ENCODE results near the gene NRAP.

NRAP gene

DNA sequence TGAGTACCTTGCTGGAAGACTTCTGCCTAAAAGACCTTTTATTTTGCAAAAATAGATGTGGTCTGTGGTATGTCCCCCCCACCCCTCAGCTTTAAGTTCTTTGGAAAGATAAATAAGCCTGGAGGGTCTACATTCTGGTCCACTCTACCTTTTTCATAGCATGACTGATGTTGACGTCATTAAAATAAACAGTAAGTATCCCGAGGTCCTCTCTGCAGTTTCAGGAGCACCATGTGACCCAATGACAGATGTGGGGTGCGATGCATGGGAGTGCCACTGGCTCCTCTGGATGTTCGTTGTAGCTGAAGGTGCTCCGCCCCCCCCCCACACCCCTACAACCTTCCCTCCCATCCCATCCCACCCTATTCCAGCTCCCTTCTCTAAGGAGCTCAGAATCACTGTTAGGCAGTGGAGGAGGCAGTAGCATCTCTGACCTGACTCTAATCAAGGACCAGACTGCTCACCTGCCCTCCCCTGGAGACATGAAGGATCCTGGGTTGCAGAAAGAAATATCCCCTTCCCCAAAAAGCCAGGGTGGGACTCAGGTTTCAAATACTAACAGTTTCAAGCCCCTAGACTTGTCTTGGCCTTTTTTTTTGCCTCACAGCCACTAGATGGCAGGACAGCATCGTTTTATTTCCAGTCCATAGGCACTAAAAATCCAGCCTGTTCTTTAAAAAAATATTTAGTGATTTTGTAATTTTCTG is 40.9 kb upstream of the NRAP start:
- no peak for FAIRE-seq
- TF ChIP-seq TAF1 (IDR thresholded peaks at IDR 0.05; ENCODE audit: low read depth, low read length), result no peak
- TF ChIP-seq SPI1 (IDR thresholded peaks at IDR 0.05; ENCODE audit: low read depth, low read length), result no peak
- TF ChIP-seq POU2F2 (IDR thresholded peaks at IDR 0.05; ENCODE audit: low read depth, low read length), result no peak
- TF ChIP-seq POLR2A (IDR thresholded peaks at IDR 0.05; ENCODE audit: low read depth, low read length), result no peak
- TF ChIP-seq PAX5 (IDR thresholded peaks at IDR 0.05; ENCODE audit: insufficient read depth, low read length, severe bottlenecking), result no peak
- no peak for TF ChIP-seq POLR2AphosphoS5 (IDR thresholded peaks at IDR 0.05; ENCODE audit: low read depth, low read length)
- DNase-seq (ENCODE audit: insufficient read length, low spot score), result no peak

DNA sequence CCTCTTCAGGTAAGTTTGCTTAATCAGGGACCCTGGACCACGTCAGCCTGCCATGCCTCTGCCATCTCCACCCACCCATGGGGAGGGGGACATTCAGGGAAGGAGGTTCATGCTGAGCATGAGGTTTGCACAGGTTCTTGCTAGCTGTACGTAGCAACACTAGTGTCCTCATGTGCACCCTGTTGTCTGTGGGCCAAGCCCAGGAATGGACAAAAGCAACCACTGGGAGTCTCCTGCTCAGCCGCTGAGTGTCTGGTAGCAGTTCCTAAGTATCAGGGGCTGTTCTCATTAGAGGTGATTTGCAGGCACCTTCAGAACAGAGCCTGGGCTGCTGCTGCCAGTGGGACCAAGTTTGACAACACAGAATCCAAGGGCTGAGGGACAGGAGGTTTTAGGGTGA is 33.8 kb upstream of the NRAP start:
- DNase-seq (ENCODE audit: insufficient read length, low spot score) (no peak), FAIRE-seq (no peak)
- TF ChIP-seq POLR2AphosphoS5 (IDR thresholded peaks at IDR 0.05; ENCODE audit: low read depth, low read length) (no peak), PAX5 (IDR thresholded peaks at IDR 0.05; ENCODE audit: insufficient read depth, low read length, severe bottlenecking) (no peak), TAF1 (IDR thresholded peaks at IDR 0.05; ENCODE audit: low read depth, low read length) (no peak), POU2F2 (IDR thresholded peaks at IDR 0.05; ENCODE audit: low read depth, low read length) (no peak), POLR2A (IDR thresholded peaks at IDR 0.05; ENCODE audit: low read depth, low read length) (no peak), SPI1 (IDR thresholded peaks at IDR 0.05; ENCODE audit: low read depth, low read length) (no peak)

GRCh38 chr10:113695691-113696090 is 31.9 kb upstream of the NRAP start:
- TF ChIP-seq POU2F2 (IDR thresholded peaks at IDR 0.05; ENCODE audit: low read depth, low read length) (no peak), PAX5 (IDR thresholded peaks at IDR 0.05; ENCODE audit: insufficient read depth, low read length, severe bottlenecking) (no peak)
- no peak for FAIRE-seq

DNA sequence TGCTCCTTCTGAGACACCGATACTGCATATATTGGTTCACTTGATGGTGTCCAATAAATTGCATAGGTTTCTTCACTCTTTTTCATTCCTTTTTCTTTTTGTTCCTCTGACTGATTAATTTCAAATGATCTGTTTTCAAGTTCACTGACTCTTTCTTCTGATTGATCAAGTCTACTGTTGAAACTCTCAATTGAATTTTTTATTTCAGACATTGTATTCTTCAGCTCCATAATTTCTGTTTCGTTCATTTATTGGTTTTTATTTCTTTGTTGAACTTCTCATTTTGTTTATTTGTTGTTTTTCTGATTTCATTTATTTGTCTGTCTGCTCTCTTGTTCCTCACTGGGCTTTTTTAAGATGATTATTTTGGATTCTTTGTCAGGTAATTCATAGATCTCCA is 29.5 kb upstream of the NRAP start:
- DNase-seq (ENCODE audit: insufficient read length, low spot score) (no peak), FAIRE-seq (no peak)

More at GRCh38 chr10:113695691-113696090, 31.9 kb upstream of the NRAP start:
- DNase-seq (ENCODE audit: insufficient read length, low spot score), result no peak

DNA sequence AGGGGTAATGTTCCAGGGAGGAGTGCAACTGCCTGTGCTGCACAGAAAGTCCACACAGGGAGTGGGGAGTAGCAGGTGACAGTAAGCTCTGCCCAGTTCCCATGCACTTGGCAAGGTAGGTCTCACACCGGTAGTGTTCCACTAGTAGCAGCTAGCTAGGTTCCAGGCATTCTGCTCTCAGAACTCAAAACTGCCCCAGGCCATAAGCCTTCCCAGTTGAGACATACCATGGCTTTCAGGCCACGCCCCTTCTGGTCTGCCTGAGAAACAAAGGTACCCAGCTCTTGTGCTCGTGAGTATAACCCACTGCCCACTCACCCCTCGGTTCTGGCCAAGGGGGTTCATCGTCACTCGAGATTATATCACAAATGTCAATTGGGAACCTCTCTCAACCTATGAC is 28.4 kb upstream of the NRAP start:
- TF ChIP-seq SPI1 (IDR thresholded peaks at IDR 0.05; ENCODE audit: low read depth, low read length) (no peak), POLR2AphosphoS5 (IDR thresholded peaks at IDR 0.05; ENCODE audit: low read depth, low read length) (no peak), TAF1 (IDR thresholded peaks at IDR 0.05; ENCODE audit: low read depth, low read length) (no peak), PAX5 (IDR thresholded peaks at IDR 0.05; ENCODE audit: insufficient read depth, low read length, severe bottlenecking) (no peak), POLR2A (IDR thresholded peaks at IDR 0.05; ENCODE audit: low read depth, low read length) (no peak), POU2F2 (IDR thresholded peaks at IDR 0.05; ENCODE audit: low read depth, low read length) (no peak)
- FAIRE-seq, result no peak

More for the DNA sequence above, 29.5 kb upstream of the NRAP start:
- TF ChIP-seq TAF1 (IDR thresholded peaks at IDR 0.05; ENCODE audit: low read depth, low read length) (no peak), PAX5 (IDR thresholded peaks at IDR 0.05; ENCODE audit: insufficient read depth, low read length, severe bottlenecking) (no peak), POLR2AphosphoS5 (IDR thresholded peaks at IDR 0.05; ENCODE audit: low read depth, low read length) (no peak), POLR2A (IDR thresholded peaks at IDR 0.05; ENCODE audit: low read depth, low read length) (no peak)

DNA sequence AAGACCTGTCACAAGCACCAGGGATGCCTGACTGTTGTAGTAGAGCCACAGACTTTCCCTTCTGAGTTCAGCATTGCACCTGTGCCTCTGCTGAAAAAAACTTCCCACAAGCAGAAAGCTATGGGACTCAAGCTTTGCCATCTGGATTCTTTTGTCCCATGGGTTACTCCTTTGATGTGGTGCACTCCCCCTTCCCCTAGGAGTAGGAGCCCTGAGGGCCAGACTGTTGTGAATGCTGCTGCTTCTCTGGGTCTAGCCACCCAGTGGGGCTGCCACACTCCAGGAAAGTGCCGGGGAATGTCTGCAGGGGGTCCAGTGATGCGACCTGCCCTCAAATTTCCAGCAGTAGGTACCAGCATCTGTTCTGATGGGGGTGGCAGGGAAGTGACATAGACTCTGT is 27.5 kb upstream of the NRAP start:
- no peak for DNase-seq (ENCODE audit: insufficient read length, low spot score)
- TF ChIP-seq PAX5 (IDR thresholded peaks at IDR 0.05; ENCODE audit: insufficient read depth, low read length, severe bottlenecking) (no peak), SPI1 (IDR thresholded peaks at IDR 0.05; ENCODE audit: low read depth, low read length) (no peak), TAF1 (IDR thresholded peaks at IDR 0.05; ENCODE audit: low read depth, low read length) (no peak)

More for the DNA sequence above, 28.4 kb upstream of the NRAP start:
- no peak for DNase-seq (ENCODE audit: insufficient read length, low spot score)

DNA sequence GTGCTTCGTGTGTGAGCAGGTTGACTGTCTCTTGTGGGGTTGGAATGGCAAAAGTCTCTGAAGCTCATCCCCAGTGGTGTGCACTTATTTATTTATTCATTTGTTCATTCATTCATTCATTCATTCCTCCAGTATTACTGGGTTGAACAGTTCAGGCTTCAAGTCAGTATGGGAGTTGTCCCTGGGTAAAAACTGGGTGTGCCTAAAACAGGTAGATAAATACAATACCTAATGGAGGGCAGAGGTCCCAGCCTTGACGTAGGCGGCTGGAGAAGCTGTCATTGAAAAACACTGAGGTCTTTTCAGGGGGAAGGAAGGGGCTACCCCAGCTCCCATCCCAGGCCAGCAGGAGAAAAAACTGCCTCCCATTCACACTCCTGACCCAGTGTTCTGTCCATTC is 26.9 kb upstream of the NRAP start:
- TF ChIP-seq POLR2A (IDR thresholded peaks at IDR 0.05; ENCODE audit: low read depth, low read length) (no peak), PAX5 (IDR thresholded peaks at IDR 0.05; ENCODE audit: insufficient read depth, low read length, severe bottlenecking) (no peak), TAF1 (IDR thresholded peaks at IDR 0.05; ENCODE audit: low read depth, low read length) (no peak), SPI1 (IDR thresholded peaks at IDR 0.05; ENCODE audit: low read depth, low read length) (no peak), POLR2AphosphoS5 (IDR thresholded peaks at IDR 0.05; ENCODE audit: low read depth, low read length) (no peak), POU2F2 (IDR thresholded peaks at IDR 0.05; ENCODE audit: low read depth, low read length) (no peak)
- FAIRE-seq, result no peak
- no peak for DNase-seq (ENCODE audit: insufficient read length, low spot score)

More for the DNA sequence above, 27.5 kb upstream of the NRAP start:
- FAIRE-seq, result no peak

DNA sequence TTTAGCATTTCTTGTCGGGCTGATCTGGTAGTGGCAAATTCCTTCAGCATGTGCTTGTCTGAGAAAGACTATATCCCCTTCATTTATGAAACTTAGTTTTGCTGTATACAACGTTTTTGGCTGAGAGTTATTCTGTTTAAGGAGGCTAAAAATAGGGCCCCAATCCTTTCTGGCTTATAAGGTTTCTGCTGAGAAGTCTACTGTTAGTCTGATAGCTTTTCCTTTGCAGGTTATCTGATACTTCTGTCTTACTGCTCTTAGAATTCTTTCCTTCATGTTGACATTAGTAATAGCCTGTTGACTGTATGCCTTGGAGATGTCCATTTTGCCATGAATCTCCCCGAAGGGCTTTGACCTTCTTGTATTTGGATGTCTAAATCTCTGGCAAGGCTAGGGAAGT is 25.7 kb upstream of the NRAP start:
- no peak for DNase-seq (ENCODE audit: insufficient read length, low spot score)
- FAIRE-seq, result peak; percentile 43
- TF ChIP-seq SPI1 (IDR thresholded peaks at IDR 0.05; ENCODE audit: low read depth, low read length) (no peak), PAX5 (IDR thresholded peaks at IDR 0.05; ENCODE audit: insufficient read depth, low read length, severe bottlenecking) (no peak)

- TF ChIP-seq POLR2AphosphoS5 (IDR thresholded peaks at IDR 0.05; ENCODE audit: low read depth, low read length) (no peak), TAF1 (IDR thresholded peaks at IDR 0.05; ENCODE audit: low read depth, low read length) (no peak), PAX5 (IDR thresholded peaks at IDR 0.05; ENCODE audit: insufficient read depth, low read length, severe bottlenecking) (no peak), POLR2A (IDR thresholded peaks at IDR 0.05; ENCODE audit: low read depth, low read length) (no peak), SPI1 (IDR thresholded peaks at IDR 0.05; ENCODE audit: low read depth, low read length) (no peak), POU2F2 (IDR thresholded peaks at IDR 0.05; ENCODE audit: low read depth, low read length) (no peak)
- FAIRE-seq (peak; percentile 50), DNase-seq (ENCODE audit: insufficient read length, low spot score) (no peak)
Measured at GRCh38 chr10:113689057-113689456, 25.2 kb upstream of the NRAP start.

DNA sequence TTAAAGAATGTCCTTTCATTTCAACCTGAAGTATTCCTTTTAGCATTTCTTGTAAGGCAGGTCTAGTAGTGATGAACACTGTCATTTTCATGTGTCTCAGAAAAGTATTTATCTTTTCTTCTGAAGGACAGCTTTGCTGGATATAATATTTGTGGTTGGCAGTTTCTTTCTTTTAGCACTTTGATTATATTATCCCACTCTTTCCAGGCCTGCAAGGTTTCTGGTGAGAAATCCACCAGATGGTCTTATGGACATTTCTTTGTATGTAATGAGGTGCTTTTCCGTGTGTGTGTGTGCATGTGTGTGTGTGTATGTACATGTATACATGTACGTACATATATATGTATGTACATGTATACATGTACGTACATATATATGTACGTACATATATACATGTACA is 23.2 kb upstream of the NRAP start:
- FAIRE-seq, result peak; percentile 68
- TF ChIP-seq POLR2AphosphoS5 (IDR thresholded peaks at IDR 0.05; ENCODE audit: low read depth, low read length) (no peak), POU2F2 (IDR thresholded peaks at IDR 0.05; ENCODE audit: low read depth, low read length) (no peak), TAF1 (IDR thresholded peaks at IDR 0.05; ENCODE audit: low read depth, low read length) (no peak), POLR2A (IDR thresholded peaks at IDR 0.05; ENCODE audit: low read depth, low read length) (no peak), SPI1 (IDR thresholded peaks at IDR 0.05; ENCODE audit: low read depth, low read length) (no peak), PAX5 (IDR thresholded peaks at IDR 0.05; ENCODE audit: insufficient read depth, low read length, severe bottlenecking) (no peak)
- DNase-seq (ENCODE audit: insufficient read length, low spot score), result no peak
